Mucosa of descending colon (tissue), 3 donors: Measurements from ENCODE around the gene TMEM18. TPM values are rescaled to one million over a fixed set of nuclear protein-coding genes. Genes with fewer than 3 reads are reported as not detected.

Source experiments
- ATAC-seq: fragments of 200-7000 bp; cut with Tn5 transposase; one replicate; pipeline ENCODE4 v1.9.1; 2020; ENCODE audit warnings: mild to moderate bottlenecking, moderate library complexity
- DNase-seq, 3 donors: peaks; one replicate each; pipeline ENCODE4 v3.0.0-alpha.2; 2020
- H3K36me3 ChIP-seq: fragments of 200-600 bp; one replicate; pipeline ENCODE4 v1.8.0; 2021; ENCODE audit warnings: low read depth, mild to moderate bottlenecking
- H3K4me1 ChIP-seq: fragments of 200-600 bp; one replicate; pipeline ENCODE4 v1.8.0; 2021; ENCODE audit warnings: low read depth, mild to moderate bottlenecking
- H3K4me3 ChIP-seq: fragments of 200-600 bp; one replicate; pipeline ENCODE4 v1.8.0; 2021; ENCODE audit warnings: mild to moderate bottlenecking
- H3K9me3 ChIP-seq: fragments of 200-600 bp; one replicate; pipeline ENCODE4 v1.8.0; 2021; ENCODE audit warnings: mild to moderate bottlenecking
- intact Hi-C, 2 donors: fragments of 100-400 bp; cut with DNase I in 1 of 2; cut with micrococcal nuclease in 1 of 2; formaldehyde crosslinking; loops; one replicate each; pipeline versions ENCODE4 v1.11.0 to v1.11.1; 2022; cut with DNase I, micrococcal nuclease
- total RNA-seq, 3 donors: library from RNA; stranded (reverse); fragmentation: NEBNext Ultra II Directional in 2 of 3; extraction: Animal tissue kit (Norgen Biotek cat#: 25700) in 2 of 3; gene quantifications; one replicate each; pipeline versions ENCODE4 v1.2.1 to v1.2.4, GENCODE V29; 2021 to 2023
- TF ChIP-seq, protein P1 (sequence below): fragments of 200-600 bp; IDR thresholded peaks from one replicate; pipeline ENCODE4 v1.8.0; 2022; ENCODE audit warnings: antibody characterized with exemption, mild to moderate bottlenecking
- donor health status: DM: no; HTN: no; CAD: no; lungs with moderate emphysema.
- donor health status: DM: no; HTN: no; CAD: no.
- donor health status: DM: no; HTN: yes; CAD: no.

Gene TMEM18
- total RNA-seq, 3 donors from 2014 or later = 13.9 to 22.3 (median 19.0) TPM

DNA sequence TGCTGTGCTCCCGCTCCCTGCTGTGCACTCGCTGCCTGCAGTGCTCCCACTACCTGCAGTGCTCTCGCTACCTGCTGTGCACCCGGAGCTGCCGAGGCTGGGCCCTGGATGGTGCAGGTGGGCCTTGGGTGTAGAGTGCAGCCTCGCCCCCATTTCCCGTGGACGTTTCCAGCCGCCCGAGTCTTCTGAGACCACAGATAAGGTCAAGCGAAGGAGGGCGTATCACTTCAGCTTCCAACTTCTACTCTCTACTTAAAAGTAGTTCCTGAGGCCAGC, 15.9 kb downstream of the TMEM18 start:
- no peaks in the 10 kb centered on the region for H3K36me3 ChIP-seq
- intact Hi-C loops = no loop called here
- DNase-seq (peak in 1 of 3 donors; percentile 20), ATAC-seq (no peak)
- peaks cover 6% of the 10 kb centered on the region for H3K9me3 ChIP-seq
- TF ChIP-seq, protein P1, sequence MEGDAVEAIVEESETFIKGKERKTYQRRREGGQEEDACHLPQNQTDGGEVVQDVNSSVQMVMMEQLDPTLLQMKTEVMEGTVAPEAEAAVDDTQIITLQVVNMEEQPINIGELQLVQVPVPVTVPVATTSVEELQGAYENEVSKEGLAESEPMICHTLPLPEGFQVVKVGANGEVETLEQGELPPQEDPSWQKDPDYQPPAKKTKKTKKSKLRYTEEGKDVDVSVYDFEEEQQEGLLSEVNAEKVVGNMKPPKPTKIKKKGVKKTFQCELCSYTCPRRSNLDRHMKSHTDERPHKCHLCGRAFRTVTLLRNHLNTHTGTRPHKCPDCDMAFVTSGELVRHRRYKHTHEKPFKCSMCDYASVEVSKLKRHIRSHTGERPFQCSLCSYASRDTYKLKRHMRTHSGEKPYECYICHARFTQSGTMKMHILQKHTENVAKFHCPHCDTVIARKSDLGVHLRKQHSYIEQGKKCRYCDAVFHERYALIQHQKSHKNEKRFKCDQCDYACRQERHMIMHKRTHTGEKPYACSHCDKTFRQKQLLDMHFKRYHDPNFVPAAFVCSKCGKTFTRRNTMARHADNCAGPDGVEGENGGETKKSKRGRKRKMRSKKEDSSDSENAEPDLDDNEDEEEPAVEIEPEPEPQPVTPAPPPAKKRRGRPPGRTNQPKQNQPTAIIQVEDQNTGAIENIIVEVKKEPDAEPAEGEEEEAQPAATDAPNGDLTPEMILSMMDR = no peak
- no peak overlapping the region for H3K4me3 ChIP-seq
- no peaks in the 10 kb centered on the region for H3K4me1 ChIP-seq

DNA sequence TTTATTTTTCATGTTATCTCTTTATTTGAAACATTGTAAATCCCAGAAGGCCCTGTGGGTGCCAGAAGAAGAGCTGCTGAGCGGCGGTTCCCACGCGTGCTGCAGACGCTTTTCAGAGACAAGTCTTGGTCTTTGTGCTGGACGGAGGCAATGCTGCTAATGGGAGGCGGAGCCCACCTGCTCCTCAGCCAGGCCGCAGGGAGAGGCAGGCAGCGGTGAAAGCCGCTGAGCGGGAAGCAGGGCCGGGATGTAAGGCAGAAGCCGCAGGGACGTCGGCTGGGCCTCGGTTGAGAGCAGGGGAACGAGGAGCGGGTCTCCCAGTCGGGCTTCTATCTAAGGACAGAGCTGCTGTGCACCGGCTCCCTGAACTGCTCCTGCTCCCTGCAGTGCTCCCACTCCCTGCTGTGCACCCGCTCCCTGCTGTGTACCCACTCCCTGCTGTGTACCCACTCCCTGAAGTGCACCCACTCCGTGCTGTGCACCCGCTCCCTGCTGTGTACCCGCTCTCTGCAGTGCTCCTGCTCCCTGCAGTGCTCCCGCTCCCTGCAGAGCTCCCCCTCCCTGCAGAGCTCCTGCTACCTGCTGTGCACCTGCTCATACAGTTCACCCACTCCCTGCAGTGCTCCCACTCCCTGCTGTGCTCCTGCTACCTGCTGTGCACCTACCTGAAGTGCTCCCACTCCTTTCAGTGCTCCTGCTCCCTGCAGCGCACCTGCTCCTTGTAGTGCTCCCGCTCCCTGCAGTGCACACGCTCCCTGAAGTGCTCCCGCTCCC, 16.4 kb downstream of the TMEM18 start:
- Histone ChIP-seq H3K36me3 (no peaks in the 10 kb centered on the region), H3K4me3 (no peak overlapping the region), H3K4me1 (no peaks in the 10 kb centered on the region), H3K9me3 (peaks cover 3% of the 10 kb centered on the region)
- DNase-seq = peak in 1 of 3 donors; percentile 37
- intact Hi-C loops = no loop called here
- TF ChIP-seq, protein P1 = no peak
- ATAC-seq = no peak

DNA sequence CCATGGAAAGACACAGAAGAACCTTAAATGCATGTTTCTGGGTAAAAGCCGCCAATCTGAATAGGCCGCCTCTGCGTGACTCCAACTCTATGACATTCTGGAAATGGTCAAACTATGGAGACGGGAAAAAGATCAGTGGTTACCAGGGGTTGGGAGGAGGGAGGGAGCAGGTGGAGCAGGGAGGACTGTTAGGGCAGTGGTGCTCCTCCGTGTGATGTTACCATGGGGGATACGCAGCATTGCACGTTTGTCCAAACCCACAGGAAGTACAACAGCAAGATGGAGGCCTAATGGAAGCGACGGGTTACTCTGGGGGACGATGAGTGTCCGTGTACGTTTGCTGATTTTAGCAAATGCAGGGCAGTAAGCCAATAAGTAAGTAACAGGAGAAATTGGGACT, 17.2 kb downstream of the TMEM18 start:
- TF ChIP-seq, protein P1 = no peak
- intact Hi-C loops = no loop called here
- H3K4me1 ChIP-seq = no peaks in the 10 kb centered on the region
- DNase-seq (no peak), ATAC-seq (no peak)
- no peaks in the 10 kb centered on the region for H3K9me3 ChIP-seq
- no peaks in the 10 kb centered on the region for H3K36me3 ChIP-seq
- no peak overlapping the region for H3K4me3 ChIP-seq

DNA sequence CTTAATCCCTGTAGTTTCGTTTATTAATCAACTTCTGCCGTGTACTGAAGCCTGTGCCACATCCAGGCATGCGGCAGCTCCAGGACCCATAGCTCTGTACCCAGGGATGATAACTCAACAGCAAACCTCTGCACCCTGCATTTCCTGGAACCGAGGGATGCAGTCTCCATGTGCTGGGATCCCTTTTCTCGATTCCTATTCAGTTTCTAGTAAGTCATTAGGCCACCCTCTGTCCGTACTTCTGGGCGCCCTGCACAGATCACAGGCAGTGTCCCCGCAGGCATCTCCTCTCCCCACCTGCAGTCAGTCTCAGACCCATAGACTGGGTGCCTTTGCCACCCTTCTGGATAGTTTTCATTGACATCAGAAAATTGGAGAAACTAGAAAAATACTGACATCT, 18.8 kb downstream of the TMEM18 start:
- no peak for ATAC-seq
- TF ChIP-seq, protein P1 = no peak
- H3K4me1 ChIP-seq = no peaks in the 10 kb centered on the region

DNA sequence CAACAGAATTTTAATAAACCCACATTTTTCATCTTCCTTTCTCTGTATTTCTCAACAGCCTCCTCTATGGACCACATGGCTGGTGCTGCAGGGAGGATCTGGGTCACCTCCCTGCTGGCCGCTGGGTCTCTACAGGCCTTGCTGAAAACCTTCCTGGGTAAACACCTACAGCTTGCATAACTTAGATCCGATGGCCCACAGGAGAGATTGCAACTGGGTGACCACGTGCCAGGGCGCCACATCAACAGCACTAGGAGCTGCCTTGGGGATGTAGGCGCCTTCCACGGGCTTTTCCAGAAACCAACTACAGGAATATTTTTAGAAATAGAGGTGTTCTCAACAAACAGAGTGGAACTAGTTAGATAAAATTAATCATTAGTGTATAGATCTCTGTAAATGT, 19.4 kb downstream of the TMEM18 start:
- no peak for DNase-seq
- no peak for ATAC-seq
- H3K4me3 ChIP-seq = no peak overlapping the region
- TF ChIP-seq, protein P1 = no peak
- no peaks in the 10 kb centered on the region for H3K36me3 ChIP-seq
- no peaks in the 10 kb centered on the region for H3K9me3 ChIP-seq
- H3K4me1 ChIP-seq = no peaks in the 10 kb centered on the region
- intact Hi-C loops = no loop called here

More for the DNA sequence above, 18.8 kb downstream of the TMEM18 start:
- Histone ChIP-seq H3K36me3 (no peaks in the 10 kb centered on the region), H3K4me3 (no peak overlapping the region), H3K9me3 (no peaks in the 10 kb centered on the region)
- intact Hi-C loops = no loop called here
- no peak for DNase-seq

DNA sequence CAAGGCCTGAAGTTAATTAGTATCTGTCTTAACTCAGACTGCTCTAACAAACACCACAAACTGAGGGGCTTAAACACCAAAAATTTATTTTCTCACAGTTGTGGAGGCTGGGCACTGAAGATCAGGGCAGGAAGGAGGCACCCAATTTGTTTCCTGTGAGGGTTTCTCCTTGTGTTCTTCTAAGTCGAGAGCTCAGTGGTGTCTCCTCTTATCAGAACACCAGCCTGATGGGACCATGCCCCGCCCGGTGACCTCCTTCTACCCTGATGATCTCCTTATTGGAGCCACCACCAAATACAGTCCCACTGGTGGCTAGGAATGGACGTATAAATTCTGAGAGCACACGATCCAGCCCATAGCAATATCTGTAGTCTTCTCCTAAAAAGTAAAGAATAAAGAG, 20.5 kb downstream of the TMEM18 start:
- Histone ChIP-seq H3K36me3 (no peaks in the 10 kb centered on the region), H3K4me1 (no peaks in the 10 kb centered on the region), H3K4me3 (no peak overlapping the region), H3K9me3 (no peaks in the 10 kb centered on the region)
- ATAC-seq = no peak
- no peak for DNase-seq
- intact Hi-C loops = no loop called here
- TF ChIP-seq, protein P1 = no peak
